ENCODE measurements around the gene SASH1.

GRCh38 chr6:148529010-148529409 is 186.4 kb downstream of the SASH1 start:
- TF ChIP-seq CTCF (IDR thresholded peaks at IDR 0.05) (no peak), POLR2A (IDR thresholded peaks at IDR 0.05) (no peak)

All from body of pancreas (tissue), 4 donors.